OCI-LY1 (cell line): ENCODE results near the gene RAET1E.

Experiments used
- CTCF ChIP-seq: fragments of 200-600 bp; sonication (generic), shearing (Covaris generic); IDR thresholded peaks from 2 replicates; pipeline ENCODE4 v1.5.1; 2017; ENCODE audit warnings: mild to moderate bottlenecking, antibody characterized with exemption, low read length, moderate library complexity, mixed read lengths
- EZH2 ChIP-seq: fragments of 200-600 bp; sonication (generic), shearing (Covaris generic); IDR thresholded peaks from 2 replicates; pipeline ENCODE4 v1.8.0; 2017; ENCODE audit warnings: borderline replicate concordance, mixed run types, mild to moderate bottlenecking, antibody characterized with exemption, low read length, moderate library complexity, mixed read lengths

GRCh38 chr6:149856256-149856994 lies 41.5 kb downstream of the RAET1E start:
- TF ChIP-seq EZH2 (no peak), CTCF (no peak)
